EL (cell line): Measurements from ENCODE around the gene GOSR2.
"Not testable (repeated sequence)": the region's sequence is repeated elsewhere in the genome, so short reads cannot be mapped to it uniquely, and the experiment has no call there.

Experiments
- DNase-seq: peaks from one replicate; pipeline ENCODE4 v3.0.0-alpha.2; 2016

The GOSR2 gene

DNA sequence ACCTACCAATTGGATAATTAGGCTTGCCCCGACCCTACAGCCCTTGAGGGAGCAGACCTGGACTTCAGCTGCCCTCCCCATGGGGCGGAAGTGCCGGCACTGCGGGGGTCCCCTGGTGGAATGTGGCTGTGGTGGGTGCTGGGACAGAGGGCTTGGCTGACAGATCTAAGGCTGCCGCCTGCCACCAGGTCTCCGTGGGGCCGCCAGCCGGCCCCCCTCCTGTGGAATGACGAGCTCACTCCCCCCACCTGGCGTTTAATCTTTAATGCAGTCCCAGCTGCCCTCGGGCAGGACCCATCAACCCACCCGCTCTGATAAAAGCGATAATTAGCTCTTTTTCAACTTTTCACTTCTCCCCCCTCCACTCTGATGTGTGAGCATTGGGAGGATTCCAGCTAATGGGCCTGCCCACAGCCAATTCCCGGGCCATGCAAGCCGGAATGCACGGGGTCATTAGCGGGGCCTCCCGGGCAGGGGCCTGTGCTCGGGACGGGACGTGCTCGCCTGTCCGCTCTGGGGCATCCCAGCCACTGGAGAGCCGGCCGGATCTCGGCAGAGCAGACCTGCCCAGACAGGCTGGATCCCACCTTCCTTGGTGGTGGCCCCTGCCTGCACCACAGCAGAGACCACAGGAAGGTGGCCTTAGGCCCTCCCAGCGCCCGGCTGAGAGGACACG, 28.3 kb upstream of the GOSR2 start:
- no peak for DNase-seq

- DNase-seq: no peak
Measured at GRCh38 chr17:46895171-46895570, 27.8 kb upstream of the GOSR2 start.

GRCh38 chr17:46896991-46897390, 26.0 kb upstream of the GOSR2 start:
- DNase-seq: no peak

DNA sequence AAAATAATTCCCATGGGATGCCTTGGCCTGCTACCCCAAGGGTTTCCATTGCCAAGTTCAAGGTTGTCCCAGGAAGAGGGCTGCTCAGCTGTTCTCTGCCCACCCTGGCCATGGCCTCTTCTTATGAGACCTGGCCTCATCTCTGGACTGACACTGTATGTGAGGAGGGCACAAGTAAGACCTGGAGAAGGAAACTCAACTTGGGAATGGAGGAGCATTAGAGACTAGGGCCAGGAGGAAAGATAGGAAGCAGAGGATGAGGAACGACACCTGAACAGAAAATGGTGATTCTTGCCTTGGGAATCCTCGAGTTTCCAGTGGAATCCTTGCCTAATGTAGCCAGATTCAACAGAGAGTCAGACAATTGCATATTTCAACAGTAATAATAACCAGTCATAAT, 24.6 kb upstream of the GOSR2 start:
- DNase-seq: no peak

DNA sequence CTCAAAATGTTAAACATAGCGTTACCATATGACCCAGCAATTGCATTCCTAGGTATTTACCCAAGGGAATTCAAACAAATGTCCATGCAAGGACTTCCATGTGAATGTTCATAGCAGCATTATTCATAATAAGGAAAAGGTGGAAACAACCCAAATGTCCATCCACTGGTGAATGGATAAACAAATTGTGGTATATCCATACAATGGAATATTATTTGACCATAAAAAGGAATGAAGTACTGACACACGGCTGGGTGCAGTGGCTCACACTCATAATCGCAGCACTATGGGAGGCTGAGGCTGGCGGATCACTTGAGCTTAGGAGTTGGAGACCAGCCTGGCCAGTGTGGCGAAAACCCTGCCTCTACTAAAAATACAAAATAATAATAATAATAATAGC, 24.1 kb upstream of the GOSR2 start:
- no peak for DNase-seq

GRCh38 chr17:46901291-46901690, 21.7 kb upstream of the GOSR2 start:
- no peak for DNase-seq

DNA sequence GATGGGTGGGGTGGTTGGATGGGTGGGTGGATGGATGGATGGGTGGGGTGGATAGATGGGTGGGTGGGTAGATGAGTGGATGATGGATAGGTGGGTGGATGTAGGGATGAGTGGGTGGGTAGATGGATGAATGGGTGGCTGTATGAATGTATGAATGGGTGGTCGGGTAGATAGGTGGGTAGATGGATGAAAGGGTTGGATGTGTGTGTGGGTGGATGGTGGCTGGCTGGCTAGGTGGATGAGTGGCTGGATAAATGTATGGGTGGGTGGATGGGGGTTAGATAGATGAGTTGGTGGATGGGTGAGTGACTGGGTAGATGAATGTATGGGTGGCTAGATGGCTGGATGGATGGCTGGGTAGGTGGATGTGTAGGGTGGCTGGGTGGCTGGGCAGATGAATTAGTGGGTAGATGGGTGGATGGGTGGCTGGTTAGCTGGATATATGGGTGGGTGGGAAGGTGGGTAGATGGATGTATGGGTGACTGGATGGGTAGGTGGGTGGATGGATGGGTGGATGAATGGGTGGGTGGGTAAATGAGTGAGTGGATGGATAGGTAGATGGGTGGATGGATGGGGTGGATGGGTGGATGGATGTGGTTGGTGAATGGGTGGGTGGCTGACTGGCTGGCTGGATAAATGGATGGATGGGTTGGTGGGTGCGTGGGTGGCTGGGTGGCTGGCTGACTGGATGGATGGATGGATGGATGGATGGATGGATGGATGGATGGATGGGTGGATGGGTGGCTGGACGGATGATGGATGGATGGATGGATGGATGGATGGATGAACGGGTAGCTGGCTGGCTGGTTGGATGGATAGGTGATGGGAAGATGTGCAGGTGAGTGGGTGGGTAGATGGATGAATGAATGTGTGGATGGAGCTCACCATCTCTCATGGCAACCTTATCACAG, 18.9 kb upstream of the GOSR2 start:
- DNase-seq: no peak

GRCh38 chr17:46908068-46908737, 14.8 kb upstream of the GOSR2 start:
- DNase-seq: no peak

DNA sequence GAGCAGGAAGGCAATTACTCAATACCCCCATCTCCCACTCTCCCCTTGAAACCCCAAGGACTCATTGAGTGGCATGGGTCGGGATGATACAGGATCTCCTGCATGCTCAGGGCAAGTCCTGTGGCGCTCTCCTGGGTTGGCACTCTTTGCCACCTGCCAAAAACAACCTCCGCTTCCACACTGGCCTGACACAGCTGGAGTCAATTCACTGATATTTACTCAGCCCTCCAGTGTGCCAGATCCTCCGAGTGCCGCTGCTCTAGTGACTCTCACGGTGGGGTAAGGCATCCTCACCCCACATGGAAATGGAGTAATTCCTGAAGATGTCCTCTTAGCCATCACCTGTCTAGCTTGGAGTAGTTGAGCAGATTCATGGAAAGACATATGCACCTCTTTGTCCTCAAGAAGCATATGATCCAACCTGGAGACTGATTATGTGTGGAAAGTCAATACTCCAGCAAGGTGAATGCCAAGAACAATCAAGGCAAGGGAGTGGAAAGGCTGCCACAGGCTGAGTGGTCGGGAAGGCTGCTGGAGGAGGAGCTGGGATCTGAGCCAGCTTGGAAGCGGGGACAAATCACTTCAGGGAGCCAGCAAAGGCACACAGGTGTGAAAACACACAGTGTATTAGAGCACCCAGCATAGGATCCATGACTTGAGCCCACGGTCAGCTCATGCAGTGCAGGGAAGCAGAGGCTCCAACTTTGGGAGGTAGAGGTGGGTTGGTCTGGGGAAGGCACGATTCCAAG, 12.6 kb upstream of the GOSR2 start:
- DNase-seq: no peak

DNA sequence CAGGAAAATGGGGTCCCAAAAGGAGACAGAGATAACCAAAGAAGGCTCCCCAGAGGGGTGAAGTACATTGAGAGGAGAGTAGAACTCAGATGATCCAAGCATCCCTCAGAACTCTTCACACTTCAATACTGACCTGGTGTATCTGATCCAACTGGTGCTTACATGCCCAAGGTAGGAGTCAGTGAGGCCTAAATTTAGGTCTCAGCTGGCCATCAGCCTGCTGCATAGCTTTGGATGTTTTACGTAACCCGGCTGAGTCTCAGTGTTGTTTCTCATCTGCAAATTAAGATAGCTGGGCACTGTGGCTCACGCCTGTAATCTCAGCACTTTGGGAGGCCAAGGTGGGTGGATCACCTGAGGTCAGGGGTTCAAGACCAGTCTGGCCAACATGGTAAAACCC, 11.6 kb upstream of the GOSR2 start:
- no peak for DNase-seq

DNA sequence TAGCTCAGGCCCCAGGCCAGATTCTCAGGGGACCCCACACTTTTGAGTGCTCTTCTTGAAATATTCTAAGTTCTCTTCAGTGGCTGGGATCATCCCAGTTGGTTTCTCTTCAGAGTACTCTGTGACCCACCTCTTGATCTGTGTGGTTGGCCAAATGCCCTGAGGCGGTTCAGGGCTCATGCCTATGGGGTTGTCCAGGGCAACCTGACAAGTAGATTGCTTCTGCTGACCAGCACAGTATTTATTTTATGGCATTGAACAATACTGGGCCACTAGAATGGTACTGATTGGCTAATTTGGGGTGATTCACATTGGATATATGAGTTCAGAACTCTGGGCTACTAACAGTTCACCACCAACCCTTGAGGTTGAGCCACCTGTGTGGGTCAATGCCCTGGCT, 7.4 kb upstream of the GOSR2 start:
- DNase-seq: peak; percentile 71

GRCh38 chr17:46916211-46916610, 6.7 kb upstream of the GOSR2 start:
- DNase-seq: peak; percentile 83

- no peak for DNase-seq
Measured at GRCh38 chr17:46916623-46917022, 6.3 kb upstream of the GOSR2 start.

GRCh38 chr17:46917041-46917440, 5.9 kb upstream of the GOSR2 start:
- no peak for DNase-seq

GRCh38 chr17:46917516-46917915, 5.4 kb upstream of the GOSR2 start:
- DNase-seq: no peak

- DNase-seq: not testable (repeated sequence)
Measured at GRCh38 chr17:46921962-46922361, 998 bp upstream of the GOSR2 start.

GRCh38 chr17:46922487-46922803, 515 bp upstream of the GOSR2 start:
- DNase-seq: no peak

GRCh38 chr17:46925185-46925868, 2.4 kb downstream of the GOSR2 start:
- no peak for DNase-seq

DNA sequence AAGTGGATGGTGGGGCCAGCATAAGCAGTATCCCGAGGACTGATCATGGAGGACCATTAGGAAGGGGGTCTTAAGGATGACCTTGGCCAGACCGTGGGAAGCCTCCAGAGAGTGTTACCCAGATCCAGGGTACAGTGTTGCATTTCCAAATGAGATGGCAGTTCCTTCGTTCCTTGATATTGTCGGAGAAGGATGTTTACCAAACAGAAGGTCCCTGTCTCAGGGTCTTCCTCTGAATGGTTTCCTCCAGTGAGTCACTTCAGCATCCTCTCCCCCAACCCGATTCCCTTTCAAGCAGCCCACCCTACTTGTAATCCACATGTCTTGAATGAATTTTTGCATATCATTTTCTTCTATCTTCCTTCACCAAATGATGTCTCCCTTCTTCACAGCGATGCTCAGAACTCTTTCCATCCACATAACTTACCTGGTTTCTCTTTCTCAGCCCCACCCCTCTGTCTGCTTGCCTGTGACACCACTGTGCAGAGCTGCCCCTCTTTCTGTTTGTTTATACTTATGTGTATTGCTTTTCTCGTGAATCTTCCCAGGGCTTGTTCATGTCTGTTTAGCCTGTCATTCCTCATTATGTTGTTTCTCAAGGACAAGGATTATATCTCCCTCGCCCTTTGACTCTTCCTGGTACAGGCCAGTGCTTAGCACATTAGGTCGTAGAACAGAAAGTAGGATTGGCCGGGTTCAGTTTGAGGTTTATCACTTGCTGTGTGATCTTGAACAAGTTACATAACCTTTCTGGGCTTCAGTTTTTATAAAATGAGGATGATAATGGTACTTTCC, 5.7 kb downstream of the GOSR2 start:
- no peak for DNase-seq

DNA sequence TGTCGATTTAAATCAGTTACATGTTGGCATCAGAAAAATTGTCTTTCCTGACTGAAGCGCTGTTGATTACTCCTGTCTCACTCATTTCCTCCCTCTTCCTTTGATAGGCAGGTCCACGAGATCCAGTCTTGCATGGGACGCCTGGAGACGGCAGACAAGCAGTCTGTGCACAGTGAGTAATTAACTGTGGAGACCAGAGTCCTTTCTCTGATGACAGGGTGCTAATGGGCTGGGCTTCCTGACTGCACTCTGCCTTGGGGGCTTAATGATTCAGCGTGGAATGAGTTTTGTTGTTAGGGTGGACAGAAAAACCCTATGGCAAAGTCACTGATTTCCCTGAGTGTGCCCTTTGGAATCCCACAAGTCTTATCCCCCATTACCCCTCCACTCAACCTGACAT, 6.5 kb downstream of the GOSR2 start:
- peak; percentile 96 for DNase-seq

DNA sequence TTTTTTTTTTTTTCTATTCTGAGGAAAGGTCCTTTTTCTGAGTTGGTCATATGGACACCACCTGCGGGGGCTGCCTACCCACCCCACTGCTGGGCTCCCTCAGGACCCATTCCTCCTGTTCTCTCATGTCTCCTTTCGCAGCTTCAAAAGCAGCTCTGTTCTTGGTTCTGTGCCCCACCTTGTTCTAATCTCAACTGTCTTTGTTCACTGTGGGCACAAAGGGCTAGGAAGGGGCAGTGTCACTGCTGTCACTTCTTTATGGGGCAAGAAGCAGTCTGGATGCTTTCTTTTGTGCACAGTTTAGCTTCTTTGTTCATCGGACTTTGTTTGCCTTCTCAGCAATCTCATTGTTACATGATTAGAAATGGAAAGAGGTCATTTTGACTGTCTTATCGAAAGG, 7.1 kb downstream of the GOSR2 start:
- no peak for DNase-seq

GRCh38 chr17:46931596-46931995, 8.6 kb downstream of the GOSR2 start:
- DNase-seq: no peak
